Anterior cingulate cortex (tissue), 58 donors: Measurements from ENCODE around the gene GOLGA6L2.
A peak's percentile ranks its signal among the peaks of the same experiment; 100 is the strongest.

Experiments used
- DNase-seq, 58 donors: peaks; one replicate each; lab custom pipeline; 2025; lab: John Stamatoyannopoulos, UW

The GOLGA6L2 gene

DNA sequence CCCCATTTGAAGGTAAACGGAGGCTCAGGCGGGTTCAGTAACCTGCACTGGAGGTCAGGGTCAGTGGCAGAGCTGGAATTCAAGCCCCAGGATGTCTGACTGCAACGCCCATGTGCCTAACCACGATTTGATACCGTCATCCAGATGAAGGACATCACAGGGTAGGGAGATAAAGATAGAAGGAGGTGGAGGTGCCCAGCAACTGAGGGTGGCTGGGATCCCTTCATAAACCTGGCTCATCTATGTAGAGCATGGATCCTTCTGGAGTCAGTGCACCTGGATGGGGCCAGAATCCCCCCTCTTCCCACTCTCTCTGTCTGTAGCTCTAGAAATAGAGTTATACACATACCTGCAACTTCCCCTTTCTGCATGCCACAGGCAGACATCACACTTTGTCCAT lies 51.2 kb downstream of the GOLGA6L2 start:
- no peak for DNase-seq

DNA sequence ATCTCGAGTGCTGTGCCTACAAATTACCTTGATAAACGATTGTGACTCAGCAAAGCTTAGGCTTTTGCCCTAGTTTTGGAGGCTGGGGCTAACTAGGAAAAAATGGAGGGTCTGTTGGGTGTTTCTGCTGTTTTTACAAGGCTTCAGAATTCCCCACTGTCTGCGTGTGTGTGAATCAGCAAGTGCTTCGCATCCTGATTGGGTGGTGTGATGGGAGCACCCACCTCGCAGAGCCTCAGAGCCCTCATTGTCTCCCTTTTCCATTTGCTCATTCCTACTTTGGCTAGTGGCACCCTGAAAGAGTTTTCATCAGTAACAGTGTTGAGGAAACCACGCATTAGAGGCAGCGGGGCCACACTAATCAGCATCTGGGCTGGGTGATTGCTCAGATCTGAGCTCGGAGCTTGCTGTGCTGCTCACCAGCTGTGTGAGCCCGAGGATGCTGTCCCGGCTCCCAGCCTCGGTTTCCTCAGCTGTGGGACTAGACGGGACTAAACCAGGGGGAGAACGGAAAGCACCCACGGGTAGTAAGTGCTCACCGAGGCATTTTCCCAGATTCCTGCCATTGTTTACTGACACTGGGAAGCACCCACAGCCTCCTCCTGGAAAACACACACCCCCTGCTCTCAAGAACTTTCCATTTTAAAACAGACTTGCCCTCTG lies 51.9 kb downstream of the GOLGA6L2 start:
- DNase-seq, result peak in 1 of 58 donors; percentile 4
